AG10803 (cell line): ENCODE results near the gene ANKS1B.

Experiments used
- DNase-seq: peaks from one replicate; pipeline ENCODE4 v3.0.0; 2010; ENCODE audit warnings: low read depth
- H3K4me3 ChIP-seq: 2 replicates; pipeline ENCODE4 v1.5.1; 2011; ENCODE audit warnings: mild to moderate bottlenecking, low read length, control low read depth
- TF ChIP-seq, protein P1 (sequence below): conservative IDR thresholded peaks from 2 replicates; pipeline ENCODE4 v1.5.1; 2011; ENCODE audit warnings: mild to moderate bottlenecking, low read length, control low read depth, inconsistent platforms

The ANKS1B gene

DNA sequence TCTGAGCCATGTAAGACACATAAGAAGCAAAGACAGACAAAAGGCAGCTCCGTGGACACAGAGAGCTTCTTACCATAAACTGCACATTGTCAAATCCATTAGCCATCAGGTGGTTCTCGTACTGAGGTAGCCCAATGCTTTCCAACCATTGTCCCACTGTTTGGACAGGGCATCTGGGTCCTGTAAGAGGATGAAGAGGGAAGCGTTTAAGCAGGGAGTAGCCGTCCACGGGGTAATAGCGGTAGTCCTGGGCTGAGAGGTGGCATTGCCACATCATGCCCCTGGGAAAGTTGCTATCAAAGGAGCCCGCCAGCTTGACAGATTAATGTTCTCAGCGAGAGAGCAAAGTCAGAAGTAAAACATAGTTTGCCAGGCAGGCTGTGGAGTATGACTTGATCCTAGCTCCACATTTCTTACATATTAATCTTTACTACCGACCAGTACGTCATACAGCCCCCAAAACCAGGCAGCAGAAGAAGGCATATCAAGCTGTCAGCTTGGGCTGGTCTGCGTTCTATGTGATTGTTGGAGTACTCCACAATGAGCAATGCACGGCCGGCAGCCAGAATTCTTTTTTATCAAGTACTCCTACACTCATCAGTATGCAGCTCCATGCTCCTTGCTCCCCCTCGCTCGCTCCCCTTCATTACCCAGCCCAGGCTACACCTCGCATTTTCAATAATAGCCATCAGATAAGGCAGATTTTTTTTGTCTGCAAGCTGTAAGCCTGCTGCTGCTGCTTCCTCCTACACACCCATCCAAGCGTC is 830.3 kb downstream of the ANKS1B start:
- H3K4me3 ChIP-seq = no peak overlapping the region
- DNase-seq = no peak
- TF ChIP-seq, protein P1, sequence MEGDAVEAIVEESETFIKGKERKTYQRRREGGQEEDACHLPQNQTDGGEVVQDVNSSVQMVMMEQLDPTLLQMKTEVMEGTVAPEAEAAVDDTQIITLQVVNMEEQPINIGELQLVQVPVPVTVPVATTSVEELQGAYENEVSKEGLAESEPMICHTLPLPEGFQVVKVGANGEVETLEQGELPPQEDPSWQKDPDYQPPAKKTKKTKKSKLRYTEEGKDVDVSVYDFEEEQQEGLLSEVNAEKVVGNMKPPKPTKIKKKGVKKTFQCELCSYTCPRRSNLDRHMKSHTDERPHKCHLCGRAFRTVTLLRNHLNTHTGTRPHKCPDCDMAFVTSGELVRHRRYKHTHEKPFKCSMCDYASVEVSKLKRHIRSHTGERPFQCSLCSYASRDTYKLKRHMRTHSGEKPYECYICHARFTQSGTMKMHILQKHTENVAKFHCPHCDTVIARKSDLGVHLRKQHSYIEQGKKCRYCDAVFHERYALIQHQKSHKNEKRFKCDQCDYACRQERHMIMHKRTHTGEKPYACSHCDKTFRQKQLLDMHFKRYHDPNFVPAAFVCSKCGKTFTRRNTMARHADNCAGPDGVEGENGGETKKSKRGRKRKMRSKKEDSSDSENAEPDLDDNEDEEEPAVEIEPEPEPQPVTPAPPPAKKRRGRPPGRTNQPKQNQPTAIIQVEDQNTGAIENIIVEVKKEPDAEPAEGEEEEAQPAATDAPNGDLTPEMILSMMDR = no peak

DNA sequence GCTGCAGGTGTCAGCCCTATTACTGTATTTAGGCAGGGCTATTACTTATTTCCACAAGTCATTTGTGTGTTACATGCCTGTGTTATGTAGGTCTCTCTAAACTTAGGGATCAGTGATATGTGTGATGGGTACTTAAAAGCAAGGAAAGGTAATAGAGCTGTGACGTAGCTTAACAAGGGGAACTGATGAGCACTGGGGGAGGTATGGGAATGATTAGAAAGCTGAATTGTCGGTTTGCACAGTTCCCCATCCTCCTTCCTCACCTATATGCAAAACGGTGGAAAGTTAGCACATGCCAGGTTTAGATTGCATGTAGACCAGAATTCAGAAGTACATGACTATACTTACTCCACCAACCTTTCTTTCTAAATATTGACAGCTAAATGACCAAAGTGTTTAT is 831.4 kb downstream of the ANKS1B start:
- TF ChIP-seq, protein P1 = no peak
- H3K4me3 ChIP-seq = no peak overlapping the region
- DNase-seq = no peak

DNA sequence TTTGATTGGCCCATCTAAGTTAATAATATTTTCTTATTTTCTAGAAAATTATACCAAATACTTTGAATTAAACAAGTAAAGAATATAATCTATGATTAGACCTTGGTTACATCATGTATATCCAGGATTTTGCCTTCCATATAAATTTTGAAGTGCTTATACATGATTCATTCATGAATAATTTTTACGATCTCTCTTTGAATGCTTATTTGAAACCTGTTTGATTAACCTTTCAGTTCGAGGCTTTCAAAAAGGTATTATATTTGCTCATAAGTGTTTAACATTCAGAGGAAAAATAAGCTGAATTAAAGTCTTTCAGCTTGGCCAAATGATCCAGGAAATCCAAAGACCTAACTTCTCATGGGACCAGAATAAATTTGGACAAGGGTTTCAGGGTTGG is 832.4 kb downstream of the ANKS1B start:
- TF ChIP-seq, protein P1 = no peak
- H3K4me3 ChIP-seq = no peak overlapping the region
- no peak for DNase-seq

DNA sequence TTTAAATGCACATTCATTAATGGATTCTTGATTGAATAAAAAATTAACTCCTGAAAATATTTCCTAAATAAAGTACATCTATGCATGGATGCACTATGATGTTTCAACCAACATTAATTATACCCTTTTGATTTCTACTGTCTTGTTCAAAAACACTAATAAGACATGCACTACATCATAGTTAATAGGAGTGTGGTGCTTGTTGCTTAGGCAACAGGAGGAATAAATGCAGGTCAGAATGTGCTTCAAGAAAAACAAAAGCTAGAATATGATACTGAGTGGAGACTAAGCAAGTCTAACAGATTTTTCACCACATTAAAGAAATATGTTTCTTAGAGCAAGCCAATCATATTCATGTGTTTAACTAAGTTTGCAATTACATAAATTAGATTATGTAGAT is 833.0 kb downstream of the ANKS1B start:
- TF ChIP-seq, protein P1 = no peak
- no peak for DNase-seq

DNA sequence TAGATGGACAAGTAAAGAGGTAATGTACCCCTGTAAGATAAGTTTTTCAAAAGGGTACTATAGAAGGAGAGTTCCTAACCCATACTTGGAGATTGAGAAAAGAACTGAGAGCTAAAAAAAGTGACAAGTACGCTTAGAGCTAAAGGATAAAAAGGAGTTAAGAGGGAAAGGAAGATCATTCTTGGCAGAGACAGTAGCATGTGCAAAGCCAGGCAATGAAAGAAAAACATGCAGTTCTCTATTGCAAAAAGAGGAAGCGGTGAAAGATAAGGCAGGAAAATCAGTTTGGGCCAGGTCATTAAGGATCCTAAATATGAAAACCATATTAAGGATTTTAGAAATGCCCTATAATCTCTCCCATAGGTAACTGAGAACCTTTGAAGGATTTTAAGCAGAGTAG is 837.6 kb downstream of the ANKS1B start:
- DNase-seq = no peak

More for the DNA sequence above, 833.0 kb downstream of the ANKS1B start:
- H3K4me3 ChIP-seq = no peak overlapping the region

DNA sequence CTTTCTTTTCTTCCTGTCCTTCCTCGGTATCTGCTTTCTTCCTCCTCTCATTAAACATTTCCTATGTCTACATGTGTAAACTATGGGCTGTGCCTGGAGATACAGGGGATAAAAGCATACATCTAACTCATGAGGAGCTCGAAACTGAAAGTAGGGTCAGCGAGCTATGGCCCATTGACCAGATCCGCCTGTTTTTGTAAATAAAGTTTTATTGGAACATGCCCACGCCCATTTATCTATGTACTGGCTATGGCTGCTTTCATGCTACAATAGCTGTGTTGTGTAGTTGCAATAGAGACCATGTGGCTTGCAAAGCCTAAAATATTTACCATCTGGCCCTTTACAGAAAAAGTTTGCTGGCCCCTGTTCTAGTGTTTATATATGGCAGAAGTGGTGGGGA is 838.0 kb downstream of the ANKS1B start:
- no peak for DNase-seq
- TF ChIP-seq, protein P1 = no peak
- H3K4me3 ChIP-seq = no peak overlapping the region

More for the DNA sequence above, 837.6 kb downstream of the ANKS1B start:
- TF ChIP-seq, protein P1 = no peak
- H3K4me3 ChIP-seq = no peak overlapping the region

DNA sequence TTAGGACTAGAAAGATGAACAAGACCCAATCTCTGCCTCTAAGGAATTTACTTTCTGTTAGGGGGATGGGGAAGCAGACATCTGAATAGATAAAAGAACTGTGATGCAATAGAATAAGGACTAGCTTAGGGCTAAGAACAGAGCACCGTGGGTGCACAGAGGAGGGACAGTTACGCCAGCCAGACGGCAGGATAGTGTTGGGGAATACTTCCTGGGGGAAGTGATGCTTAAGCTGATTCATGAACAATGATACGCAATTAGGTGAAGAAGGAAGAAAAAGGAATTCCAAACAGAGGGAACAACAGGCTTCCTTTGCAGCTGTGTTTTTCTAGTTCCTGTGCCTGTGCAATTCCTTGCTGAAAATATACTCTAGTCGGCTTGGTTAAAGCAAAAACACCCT is 838.6 kb downstream of the ANKS1B start:
- no peak overlapping the region for H3K4me3 ChIP-seq
- TF ChIP-seq, protein P1 = no peak
- no peak for DNase-seq
